Inferior parietal cortex (tissue), 1 donor: ENCODE results near the gene DVL2.
"Not testable (repeated sequence)": the region's sequence is repeated elsewhere in the genome, so short reads cannot be mapped to it uniquely, and the experiment has no call there.

Experiments used
- DNase-seq: peaks from one replicate; pipeline ENCODE4 v3.0.0-alpha.2; 2016; ENCODE audit errors: extremely low spot score

The DVL2 gene

GRCh38 chr17:7203391-7203790, 30.9 kb downstream of the DVL2 start:
- DNase-seq, result no peak

- no peak for DNase-seq
These were observed 37.5 kb downstream of the DVL2 start for GRCh38 chr17:7196651-7197401.

- DNase-seq, result no peak
These were observed 38.3 kb downstream of the DVL2 start for GRCh38 chr17:7195971-7196370.

- no peak for DNase-seq
These were observed 41.9 kb downstream of the DVL2 start for GRCh38 chr17:7192271-7192937.

GRCh38 chr17:7191571-7192270, 42.6 kb downstream of the DVL2 start:
- DNase-seq, result peak; percentile 42

GRCh38 chr17:7191069-7191468, 43.2 kb downstream of the DVL2 start:
- DNase-seq, result no peak

GRCh38 chr17:7190276-7190917, 43.9 kb downstream of the DVL2 start:
- DNase-seq, result no peak

- DNase-seq, result no peak
These were observed 48.1 kb downstream of the DVL2 start for GRCh38 chr17:7186241-7186640.

- no peak for DNase-seq
These were observed 49.7 kb downstream of the DVL2 start for GRCh38 chr17:7184647-7185046.

- DNase-seq, result no peak
These were observed 50.2 kb downstream of the DVL2 start for GRCh38 chr17:7184091-7184488.

- no peak for DNase-seq
These were observed 50.8 kb downstream of the DVL2 start for GRCh38 chr17:7183433-7184090.

- DNase-seq, result not testable (repeated sequence)
These were observed 52.2 kb downstream of the DVL2 start for GRCh38 chr17:7182101-7182500.

GRCh38 chr17:7179317-7180254, 54.7 kb downstream of the DVL2 start, which contains the start of gene ASGR1:
ASGR1 (minus strand) TSS chr17:7179370; CDS start chr17:7178563, 807 bp downstream.
- no peak for DNase-seq

GRCh38 chr17:7178973-7179316, 55.4 kb downstream of the DVL2 start:
- no peak for DNase-seq

GRCh38 chr17:7177954-7178477, 56.3 kb downstream of the DVL2 start:
- DNase-seq, result no peak

- peak; percentile 78 for DNase-seq
These were observed 56.9 kb downstream of the DVL2 start for GRCh38 chr17:7177191-7177953.

- DNase-seq, result no peak
These were observed 57.5 kb downstream of the DVL2 start for GRCh38 chr17:7176841-7177190.

GRCh38 chr17:7176107-7176840, 58.0 kb downstream of the DVL2 start:
- DNase-seq, result no peak
